Renal cortical epithelial cell (primary cell): ENCODE measurements around the gene CNN2. TPM values are rescaled to one million over a fixed set of nuclear protein-coding genes. Genes with fewer than 3 reads are reported as not detected.
"Not testable (repeated sequence)": the region's sequence is repeated elsewhere in the genome, so short reads cannot be mapped to it uniquely, and the experiment has no call there.

Experiments
- DNase-seq: peaks from one replicate; pipeline ENCODE4 v3.0.0-alpha.2; 2011; ENCODE audit warnings: low read depth
- total RNA-seq: library from RNA; depleted of rRNA; stranded (reverse); fragments of >200 nt; gene quantifications from 2 replicates; pipeline ENCODE4 v1.2.3, GENCODE V29; 2014

The CNN2 gene
- total RNA-seq, 1 donor from 2014 or later = 501 TPM

DNA sequence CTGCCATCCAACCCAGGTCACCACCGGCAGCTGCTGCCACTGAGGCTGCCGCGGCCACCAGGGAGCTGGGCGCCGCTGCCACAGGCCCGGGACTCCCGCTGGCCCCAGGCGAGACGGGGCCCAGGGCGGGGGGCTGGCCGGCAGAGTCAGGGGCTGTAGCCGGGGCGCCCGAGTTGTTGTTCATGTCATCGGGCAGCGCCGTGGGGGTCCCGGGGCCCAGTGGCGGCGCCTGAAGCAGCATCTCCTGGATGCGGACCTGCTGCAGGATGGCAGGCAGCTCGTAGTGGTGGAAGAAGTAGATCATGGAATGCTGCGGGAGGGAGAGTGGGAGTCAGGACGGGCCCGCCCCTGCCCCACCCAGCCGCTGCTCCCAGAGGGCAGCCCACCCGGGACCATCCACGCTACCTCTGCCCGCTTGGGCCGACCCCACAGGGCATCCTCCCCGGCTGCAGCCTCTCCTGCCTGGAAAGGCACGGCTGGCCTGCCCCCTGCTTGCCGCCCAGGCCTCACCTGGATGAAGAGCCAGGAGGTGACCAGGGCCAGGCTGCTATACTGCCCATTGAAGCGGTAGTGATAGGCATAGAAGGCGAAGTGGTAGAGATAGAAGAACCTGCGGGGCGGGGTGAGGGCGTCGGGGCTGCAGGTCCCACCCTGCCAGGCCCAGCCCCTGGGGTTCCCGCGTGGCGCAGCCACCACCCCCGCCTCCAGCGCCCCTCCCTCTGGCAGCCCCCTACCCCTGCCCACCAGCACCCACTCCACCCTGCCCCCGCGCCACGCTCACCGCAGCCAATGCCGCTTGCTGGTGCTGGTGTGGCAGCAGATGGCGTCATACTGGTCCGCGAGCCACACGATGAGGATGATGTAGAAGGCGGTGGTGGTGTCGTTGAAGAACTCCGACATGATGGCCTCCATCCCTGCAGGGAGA is 15.6 kb upstream of the CNN2 start:
- DNase-seq = no peak

DNA sequence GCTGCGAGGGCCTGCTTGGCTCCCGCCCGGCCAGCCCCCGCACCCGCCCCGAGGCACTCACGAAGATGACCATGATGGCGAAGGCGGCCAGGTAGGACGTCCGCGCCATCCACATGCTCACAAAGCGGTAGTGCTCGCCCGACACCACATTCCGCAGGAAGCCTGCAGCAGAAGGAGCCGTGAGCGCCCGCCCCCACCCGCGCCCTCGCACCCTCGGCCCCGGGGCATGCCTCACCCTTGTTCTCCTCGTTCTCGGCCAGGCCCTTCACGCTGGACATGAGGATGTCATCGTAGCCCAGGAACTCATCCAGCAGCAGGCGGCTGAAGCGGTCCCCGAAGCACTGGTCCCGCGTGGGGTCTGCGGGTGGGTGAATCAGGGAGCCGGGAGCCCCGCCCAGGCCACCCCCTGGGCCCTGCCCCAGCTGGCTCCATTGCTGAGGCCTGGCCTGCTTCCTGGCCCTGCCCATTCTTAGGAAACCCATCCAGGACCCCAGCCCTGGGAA is 14.5 kb upstream of the CNN2 start:
- DNase-seq = no peak

DNA sequence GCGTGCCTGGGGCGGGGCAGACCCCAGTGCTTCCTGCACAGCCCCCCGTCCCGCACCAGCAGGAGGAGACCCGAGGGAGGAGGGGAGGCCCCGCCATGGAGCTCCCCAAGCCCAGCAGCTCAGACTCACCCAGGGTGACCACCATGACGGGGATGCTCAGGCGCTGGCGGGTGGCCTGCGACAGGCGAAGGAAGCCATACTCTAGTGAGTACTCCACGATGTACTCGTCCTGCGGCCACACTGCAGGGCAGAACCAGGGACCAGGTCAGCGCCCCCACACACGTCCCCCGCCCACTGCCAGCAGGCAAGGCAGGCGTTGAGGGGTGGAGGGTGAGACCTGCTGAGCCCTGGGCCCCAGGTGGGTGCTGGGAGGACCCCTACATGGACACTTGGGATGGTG is 14.1 kb upstream of the CNN2 start:
- DNase-seq = no peak

DNA sequence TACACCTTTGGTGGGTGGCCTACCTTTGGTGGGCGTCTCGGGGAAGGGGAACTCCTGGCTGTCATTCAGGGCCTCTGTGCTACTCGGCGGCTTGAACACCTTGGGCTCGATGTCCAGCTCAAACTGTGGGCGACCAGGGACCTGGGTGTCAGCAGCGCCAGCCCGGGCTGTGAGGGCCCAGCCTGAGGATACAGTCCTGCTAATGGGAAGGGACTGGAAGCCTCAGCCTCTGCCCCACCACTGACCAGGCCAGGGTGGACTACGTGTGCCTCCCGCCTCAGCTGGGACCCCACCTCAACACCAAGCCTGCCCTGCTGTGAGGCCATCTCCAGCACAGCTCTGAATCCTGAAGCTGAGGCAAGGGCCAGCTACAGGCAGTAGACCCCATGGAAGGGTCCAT is 13.2 kb upstream of the CNN2 start:
- no peak for DNase-seq

DNA sequence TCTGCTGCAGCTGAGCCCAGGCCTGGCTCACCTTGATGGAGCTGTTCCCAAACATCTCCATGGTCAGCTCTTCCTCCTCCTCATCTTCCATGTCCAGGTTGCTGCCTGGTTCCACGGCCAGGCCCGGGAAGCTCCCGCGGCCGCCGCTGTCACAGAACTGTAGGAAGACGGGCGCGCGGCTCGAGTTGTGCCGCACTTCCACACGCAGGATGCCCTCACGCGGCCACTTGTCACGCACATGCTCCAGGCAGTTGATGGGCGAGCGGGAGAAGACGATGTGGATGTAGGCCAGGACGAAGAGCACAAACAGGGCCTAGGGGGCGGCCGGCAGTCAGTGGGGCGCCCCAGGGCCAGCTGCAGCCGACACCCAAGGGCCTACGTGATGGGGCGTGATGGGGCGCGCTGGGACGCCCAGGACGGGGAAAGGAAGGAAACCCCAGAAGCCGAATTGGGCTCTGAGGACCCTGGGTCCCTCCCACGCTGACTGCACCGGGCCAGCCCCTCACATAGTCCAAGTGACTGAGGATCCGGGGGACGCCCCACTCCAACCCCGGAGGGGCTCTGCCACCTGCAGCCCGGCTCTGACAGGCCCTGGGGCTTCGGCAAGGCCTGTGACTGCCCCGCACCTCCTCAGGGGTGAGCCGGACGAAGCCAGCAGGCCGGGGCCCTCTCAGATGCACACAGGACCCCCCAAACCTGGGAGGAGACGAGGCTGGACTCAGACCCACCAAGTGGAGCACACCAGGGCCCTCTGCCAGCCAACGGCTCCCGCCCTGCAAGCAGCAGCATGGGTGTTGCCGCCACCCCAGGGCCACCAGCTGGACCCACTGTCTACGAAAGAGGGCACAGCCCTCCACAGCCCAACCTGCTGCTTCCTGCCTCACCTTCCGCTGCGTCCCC is 12.0 kb upstream of the CNN2 start:
- DNase-seq = no peak

DNA sequence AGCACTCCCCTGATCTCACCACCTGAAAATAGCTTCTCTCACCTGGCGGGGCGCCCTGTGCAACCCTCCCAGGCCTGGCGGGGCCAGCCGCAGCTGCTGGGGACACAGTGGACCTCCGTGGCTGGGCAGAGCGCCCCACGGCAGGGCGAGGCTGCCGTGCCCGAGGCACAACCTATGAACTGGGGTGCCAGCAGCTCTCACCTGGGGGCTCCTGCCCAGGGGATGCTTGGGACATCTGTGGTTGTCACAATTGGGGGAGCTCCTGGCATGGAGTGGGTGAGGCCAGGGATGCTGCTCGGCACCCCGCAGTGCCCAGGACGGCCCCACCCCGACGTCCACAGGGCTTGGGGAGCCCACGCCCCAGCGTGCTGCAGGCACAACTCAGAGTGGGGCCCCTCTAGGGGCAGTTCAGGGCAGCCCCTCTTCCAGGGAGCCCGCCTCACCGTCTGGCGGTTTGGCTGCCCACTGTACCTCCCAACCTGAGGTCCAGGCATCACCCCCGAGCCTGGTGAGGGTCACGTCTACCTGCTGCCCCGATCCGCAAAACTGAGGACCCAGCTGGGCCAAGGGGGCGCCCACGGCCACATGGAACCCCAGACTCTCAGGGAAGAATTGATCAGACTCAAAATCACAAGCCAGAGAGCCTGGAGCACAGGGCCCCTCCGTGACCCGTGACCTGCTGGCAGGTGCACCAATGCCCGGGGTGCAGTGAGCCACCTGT is 11.2 kb upstream of the CNN2 start:
- no peak for DNase-seq

DNA sequence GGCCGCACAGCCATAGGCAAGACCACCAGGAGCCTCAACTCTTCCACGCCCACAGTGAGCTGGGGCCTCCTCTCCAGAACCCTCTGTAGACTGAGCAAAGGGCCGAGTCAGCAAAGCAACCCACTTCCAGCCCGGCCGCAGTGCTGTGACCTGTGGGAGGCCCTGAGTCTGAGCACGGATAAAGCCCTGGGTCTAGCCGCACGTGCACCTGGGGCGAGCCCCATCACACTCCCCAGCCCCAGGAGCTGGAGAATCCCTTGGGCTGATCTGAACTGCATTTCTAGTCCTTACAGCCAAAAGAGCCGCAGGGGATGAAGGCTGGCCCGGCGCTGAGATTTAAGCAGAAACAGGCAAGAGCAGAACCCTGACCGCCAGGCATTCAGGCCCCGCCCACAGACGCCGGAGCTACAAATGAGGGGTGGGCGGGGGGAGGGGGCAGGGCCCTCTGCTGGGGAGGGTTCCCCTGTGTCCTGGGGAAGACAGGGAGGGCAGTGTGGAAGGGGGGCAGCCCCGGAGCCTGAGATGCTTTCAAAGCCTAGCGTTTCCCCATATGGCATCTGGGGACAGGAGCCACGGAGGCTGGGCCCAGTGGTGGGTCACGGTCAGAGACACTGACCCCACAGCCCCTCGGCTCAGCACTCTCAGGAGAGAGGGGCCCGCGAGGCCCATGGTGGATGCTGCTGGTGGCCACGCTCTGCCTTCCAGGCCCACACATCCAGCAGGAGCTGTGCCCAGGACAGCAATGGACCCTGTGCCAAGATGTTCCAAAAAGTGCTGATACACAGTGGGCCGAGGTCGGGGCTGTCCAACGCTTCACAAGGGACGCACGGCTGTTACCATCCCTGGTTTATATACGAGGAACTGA is 10.4 kb upstream of the CNN2 start:
- DNase-seq = no peak

DNA sequence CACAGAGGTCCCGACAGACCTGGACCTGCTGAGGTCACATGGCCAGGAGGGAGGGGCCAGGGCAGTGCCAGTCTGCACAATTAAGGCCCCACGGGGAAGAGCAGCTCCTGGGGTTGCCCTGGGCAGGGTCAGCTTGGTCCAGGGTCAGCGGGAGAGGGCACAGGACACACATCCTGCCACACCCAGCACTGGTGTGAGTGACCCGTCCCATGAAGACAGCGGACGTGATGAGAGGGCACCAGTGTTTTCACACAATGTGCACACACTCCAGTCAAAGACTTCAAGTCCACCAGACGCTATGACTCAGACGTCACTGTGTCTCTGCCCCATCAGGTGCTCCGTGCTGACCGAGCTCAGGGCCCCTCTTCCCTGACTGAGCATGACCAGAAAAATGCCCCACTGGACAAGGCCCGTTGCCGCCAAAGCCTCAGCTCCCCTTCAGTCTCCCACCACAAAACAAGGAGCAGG is 9.7 kb upstream of the CNN2 start:
- DNase-seq = peak; percentile 85

DNA sequence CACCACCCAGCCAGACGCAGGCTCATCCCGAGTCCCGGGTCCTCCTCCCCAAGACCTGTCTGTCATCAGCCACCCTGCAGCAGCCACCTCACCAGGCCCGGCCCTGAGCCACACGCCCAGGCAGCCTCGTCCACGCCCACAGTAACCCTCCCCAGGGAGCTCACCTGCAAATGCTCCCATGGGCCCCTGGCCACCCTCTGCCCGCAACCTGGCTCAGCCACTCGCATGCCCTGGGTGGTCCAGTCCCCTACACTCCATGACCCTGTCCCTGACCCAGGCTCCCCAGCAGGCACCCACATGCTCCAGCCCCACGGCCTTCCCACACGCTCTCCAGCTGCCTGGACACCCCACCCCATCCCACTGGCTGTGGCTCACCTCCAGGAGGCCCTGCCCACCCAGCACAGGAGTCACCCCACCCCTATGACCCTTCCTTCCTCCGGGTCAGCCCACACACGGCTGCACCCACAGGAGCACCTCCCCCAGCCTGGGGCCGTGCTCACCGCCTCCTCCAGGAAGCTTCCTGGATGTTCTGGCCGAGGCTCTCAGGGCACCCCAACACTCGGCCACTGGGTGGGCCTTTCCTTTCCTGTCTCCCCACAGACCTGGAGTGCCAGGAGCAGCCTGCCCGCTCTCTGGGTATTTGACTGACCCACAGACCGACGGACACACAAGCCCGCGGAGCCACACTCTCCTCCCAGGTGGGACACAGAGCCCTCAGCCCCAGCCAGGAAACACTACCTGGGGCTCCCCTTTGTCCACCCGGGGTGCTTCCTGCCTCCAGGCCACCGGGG is 9.1 kb upstream of the CNN2 start:
- DNase-seq = no peak

DNA sequence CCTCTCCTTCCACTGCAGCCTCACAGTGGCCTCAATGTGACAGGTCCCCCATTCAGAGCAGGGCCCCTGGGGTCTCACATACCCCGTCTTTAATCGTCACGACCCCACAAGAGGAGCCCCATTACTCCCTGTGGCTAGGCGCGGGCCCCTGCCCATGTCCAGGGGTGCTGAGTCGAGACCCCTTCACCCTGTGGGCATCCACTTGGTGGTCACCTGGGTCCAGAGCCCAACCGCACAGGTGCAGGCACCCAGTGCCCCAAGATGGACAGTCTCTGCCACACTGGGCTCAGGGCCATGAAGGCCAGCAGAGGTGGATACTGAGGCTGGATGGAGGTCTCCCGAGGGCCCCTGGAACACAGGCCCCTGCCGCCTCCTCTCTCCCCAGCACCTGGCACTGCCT is 8.5 kb upstream of the CNN2 start:
- DNase-seq = no peak

DNA sequence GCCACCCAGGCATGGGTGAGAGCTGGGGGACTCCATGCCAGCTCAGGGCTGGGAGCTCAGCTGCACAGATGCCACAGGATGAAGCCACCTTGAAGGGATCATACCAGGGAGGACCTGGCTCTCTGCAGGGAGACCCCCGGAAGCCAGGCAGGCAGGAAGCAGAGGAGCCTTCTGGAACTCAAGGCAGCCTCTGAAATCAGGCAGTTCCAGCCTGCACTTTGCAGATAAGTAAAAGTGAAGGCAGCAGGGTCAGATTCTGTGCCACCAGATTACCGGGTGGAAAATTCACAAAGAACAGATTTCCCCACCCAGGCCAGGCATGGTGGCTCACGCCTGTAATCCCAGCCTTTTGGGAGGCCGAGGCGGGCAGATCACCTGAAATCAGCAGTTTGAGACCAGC is 8.0 kb upstream of the CNN2 start:
- DNase-seq = no peak

DNA sequence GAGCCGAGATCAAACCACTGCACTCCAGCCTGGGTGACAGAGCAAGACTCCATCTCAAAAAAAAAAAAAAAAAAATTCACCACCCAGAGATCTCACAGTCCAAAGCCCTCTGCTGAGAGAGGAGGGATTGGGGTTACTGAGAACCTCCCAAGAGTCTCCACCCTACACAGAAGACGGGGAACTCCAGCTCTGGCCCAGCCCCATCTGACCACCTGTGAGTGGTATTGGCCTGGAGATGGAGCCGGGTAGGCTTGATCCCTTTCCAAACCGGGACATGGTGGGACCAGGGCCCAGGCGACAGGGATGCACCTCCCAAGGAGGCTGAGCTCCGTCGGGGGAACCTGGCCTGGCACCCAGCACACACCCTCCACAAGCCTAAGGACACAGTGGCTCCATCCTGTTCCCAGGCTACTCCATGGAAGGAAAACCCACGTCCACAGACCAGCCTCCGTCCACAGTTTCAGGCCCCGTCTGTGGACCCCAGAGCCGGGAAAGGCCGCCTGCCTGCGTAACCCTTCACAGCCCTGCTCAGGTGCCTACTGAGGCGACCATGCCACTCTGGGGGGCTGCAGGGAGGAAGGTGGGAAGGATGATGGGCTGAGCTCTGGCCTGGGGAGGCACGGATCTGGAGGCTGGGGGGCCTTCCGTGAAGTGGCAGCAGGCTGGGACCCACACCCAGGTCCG is 7.3 kb upstream of the CNN2 start:
- no peak for DNase-seq

DNA sequence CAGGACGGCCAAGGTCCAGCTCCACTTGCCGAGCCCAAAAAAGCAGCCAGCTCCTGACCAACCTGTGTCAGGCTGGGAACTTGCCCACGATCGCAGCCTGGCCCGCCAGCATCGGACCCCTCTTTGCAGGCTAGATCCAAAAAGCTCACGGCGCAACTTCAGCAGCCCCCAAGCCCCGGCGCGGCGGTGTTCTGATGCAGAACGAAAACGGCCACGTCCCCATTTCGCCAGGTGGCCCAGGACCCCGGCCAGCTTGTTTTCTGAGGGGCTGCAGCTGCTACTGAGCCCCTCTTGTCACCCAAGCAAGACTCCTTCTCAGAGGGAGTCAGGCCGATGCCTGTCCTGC is 6.8 kb upstream of the CNN2 start:
- DNase-seq = no peak

DNA sequence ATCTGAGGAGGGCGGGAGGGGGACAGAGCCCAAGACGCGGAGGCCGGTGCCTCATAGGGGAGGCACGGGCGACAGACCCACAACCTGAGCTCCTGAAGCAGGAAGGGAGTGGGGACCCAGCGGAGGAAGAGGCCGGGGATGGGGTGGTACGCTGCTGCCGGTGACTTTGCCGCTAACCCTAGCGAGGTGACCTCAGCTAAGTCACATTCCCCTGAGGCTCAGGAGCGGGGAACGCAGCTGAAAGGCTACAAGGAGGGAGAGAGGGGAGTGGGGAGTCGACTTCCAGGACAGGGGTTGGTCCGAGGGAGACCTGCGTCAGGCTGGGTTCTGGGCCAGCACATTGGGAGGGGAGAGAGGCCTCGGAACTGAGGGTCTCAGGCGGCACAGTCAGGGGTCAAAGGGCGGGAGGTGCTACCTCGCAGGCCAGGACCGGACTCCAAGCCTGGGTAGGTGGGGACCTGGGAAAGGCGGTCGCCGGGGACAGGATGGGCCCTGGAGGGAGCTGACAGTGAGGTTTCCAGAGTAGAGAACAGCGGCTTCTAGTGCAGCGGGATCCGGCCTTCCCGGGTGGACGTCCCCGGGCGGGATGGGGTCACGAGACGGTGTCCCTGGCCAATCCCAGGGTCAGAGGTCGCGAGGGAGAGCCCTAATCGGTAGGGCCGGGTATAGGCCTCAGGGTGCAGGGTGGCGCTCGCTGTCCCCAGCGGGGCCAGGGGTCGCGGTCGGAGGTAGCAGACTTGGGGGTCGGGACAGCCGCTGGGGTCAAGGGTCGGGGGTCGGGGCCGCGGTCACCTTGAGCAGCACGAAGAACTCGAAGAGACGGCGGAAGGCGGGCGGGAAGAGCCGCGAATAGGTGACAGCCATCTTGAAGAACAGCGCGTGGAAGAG is 6.2 kb upstream of the CNN2 start:
- no peak for DNase-seq

DNA sequence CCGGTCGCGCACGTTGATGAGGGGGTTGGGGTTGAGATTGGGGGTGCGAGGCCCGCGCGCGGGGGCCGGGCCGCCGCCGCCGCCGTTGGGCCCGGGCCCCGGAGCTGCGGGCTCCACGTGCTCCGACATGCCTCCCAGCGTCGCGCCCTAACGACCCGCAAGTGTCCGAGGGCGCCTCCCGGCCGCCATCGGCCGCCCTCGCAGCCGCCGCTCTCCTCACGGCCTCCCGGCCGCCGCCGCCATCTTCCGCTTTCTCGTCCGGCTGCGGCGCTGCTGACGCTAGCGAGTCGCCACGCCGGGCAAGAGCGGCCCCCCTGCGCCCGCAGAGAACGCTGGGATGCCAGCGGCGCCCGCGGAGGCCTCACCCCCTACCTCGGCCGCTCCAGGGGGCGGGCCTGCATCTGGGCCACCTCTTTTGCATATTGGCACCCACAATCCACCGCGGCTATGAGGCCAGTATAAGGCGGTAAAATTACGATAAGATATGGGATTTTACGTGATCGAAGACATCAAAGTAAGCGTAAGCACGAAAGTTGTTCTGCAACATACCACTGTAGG is 5.5 kb upstream of the CNN2 start, which contains the start of gene TMEM259:
TMEM259 (minus strand) TSS at position 256 of the 558 bp plus-strand sequence; CDS start at position 129, 127 bp downstream.
- DNase-seq = peak; percentile 84

DNA sequence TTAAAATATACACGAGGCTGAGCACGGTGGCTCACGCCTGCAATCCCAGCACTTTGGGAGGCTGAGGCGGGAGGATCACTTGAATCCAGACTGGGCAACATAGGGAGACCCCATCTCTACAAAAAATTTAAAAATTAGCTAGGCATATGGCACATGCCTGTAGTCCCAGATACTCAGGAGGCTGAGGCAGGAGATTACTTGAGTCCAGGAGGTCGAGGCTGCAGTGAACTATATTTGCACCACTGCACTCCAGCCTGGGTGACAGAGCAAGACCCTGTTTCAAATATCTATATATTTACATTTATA is 2.6 kb upstream of the CNN2 start:
- not testable (repeated sequence) for DNase-seq

DNA sequence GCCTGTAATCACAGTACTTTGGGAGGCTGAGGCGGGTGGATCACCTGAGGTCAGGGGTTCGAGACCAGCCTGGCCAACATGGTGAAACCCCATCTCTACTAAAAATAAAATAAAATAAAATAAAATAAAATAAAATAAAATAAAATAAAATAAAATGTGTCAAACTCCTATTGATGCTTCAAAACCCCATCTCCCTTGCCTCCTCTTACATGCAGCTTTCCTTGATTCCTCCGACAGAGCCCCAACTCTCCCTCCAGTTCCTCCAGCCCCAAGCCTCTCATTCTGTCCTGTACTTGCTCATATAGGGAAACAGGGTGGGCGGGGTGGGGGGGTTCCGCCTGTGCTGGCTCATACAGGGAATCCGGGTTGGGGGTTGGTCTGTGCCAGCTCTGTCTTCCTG is 1.3 kb upstream of the CNN2 start:
- not testable (repeated sequence) for DNase-seq
